Mesenchymal stem cell (in vitro differentiated cells and primary cell): ENCODE results near the gene CBFB.

Experiments used
- DNase-seq: peaks from one replicate; pipeline ENCODE4 v3.0.0-alpha.2; 2013
- H2AFZ ChIP-seq: one replicate; pipeline ENCODE4 v1.6.1; 2013; ENCODE audit warnings: low read depth, mild to moderate bottlenecking, control low read depth, inconsistent platforms, low read length, moderate library complexity
- H2AK5ac ChIP-seq: 2 replicates; pipeline ENCODE4 v1.6.1; 2013; ENCODE audit warnings: low read length, moderate library complexity, mild to moderate bottlenecking, inconsistent platforms; ENCODE audit not compliant: severe bottlenecking
- H2BK120ac ChIP-seq: one replicate; pipeline ENCODE4 v1.6.1; 2013; ENCODE audit warnings: low read depth, mild to moderate bottlenecking, inconsistent platforms, low read length, moderate library complexity
- H2BK12ac ChIP-seq, 2 experiments: one replicate each; pipeline ENCODE4 v1.6.1; 2013; ENCODE audit warnings: inconsistent platforms in 2 of 2, low read length in 2 of 2, mild to moderate bottlenecking in 2 of 2, moderate library complexity in 2 of 2, control low read depth in 1 of 2
- H2BK15ac ChIP-seq: one replicate; pipeline ENCODE4 v1.6.1; 2013; ENCODE audit warnings: mild to moderate bottlenecking, low read depth, inconsistent platforms; ENCODE audit not compliant: poor library complexity, severe bottlenecking
- H2BK5ac ChIP-seq: 2 replicates; pipeline ENCODE4 v1.6.1; 2013; ENCODE audit warnings: low read depth, mild to moderate bottlenecking, low read length, control low read depth, inconsistent platforms; ENCODE audit not compliant: poor library complexity, severe bottlenecking
- H3K14ac ChIP-seq, 2 experiments: one replicate each; pipeline ENCODE4 v1.6.1; 2013; ENCODE audit warnings: inconsistent platforms in 2 of 2, low read length in 2 of 2, control low read depth in 1 of 2, mild to moderate bottlenecking in 1 of 2, moderate library complexity in 1 of 2
- H3K18ac ChIP-seq, 2 experiments: one replicate each; pipeline ENCODE4 v1.6.1; 2013; ENCODE audit warnings: inconsistent platforms in 2 of 2, low read length in 2 of 2, control low read depth in 1 of 2, low read depth in 1 of 2, mild to moderate bottlenecking in 1 of 2
- H3K23ac ChIP-seq, 2 experiments: one replicate each; pipeline ENCODE4 v1.6.1; 2013; ENCODE audit warnings: inconsistent platforms in 2 of 2, low read length in 2 of 2, mild to moderate bottlenecking in 2 of 2, moderate library complexity in 2 of 2, control low read depth in 1 of 2
- H3K27ac ChIP-seq: 2 replicates; pipeline ENCODE4 v1.5.1; 2013; ENCODE audit warnings: mild to moderate bottlenecking, moderate library complexity, low read length, control low read depth, inconsistent platforms; ENCODE audit not compliant: poor library complexity, severe bottlenecking
- H3K27me3 ChIP-seq, 2 experiments: 2 replicates each; pipeline versions ENCODE4 v1.6.1 to v1.7.0; 2013; ENCODE audit warnings: low read length in 2 of 2, mild to moderate bottlenecking in 2 of 2, moderate library complexity in 2 of 2, control low read depth in 1 of 2, inconsistent platforms in 1 of 2; ENCODE audit not compliant: control insufficient read depth in 1 of 2, insufficient read depth in 1 of 2
- H3K36me3 ChIP-seq, 2 experiments: 2 replicates each; pipeline versions ENCODE4 v1.6.1 to v1.7.0; 2013; ENCODE audit warnings: low read length in 2 of 2, control low read depth in 1 of 2, inconsistent platforms in 1 of 2, low read depth in 1 of 2, mild to moderate bottlenecking in 1 of 2; ENCODE audit not compliant: insufficient read depth in 2 of 2, control insufficient read depth in 1 of 2
- H3K4ac ChIP-seq, 2 experiments: one replicate each; pipeline ENCODE4 v1.6.1; 2013; ENCODE audit warnings: inconsistent platforms in 2 of 2, low read length in 2 of 2, mild to moderate bottlenecking in 2 of 2, moderate library complexity in 2 of 2, control low read depth in 1 of 2, low read depth in 1 of 2
- H3K4me1 ChIP-seq: 2 replicates; pipeline ENCODE4 v1.6.1; 2013; ENCODE audit warnings: low read depth, low read length, control low read depth; ENCODE audit not compliant: control insufficient read depth, insufficient read depth
- H3K4me2 ChIP-seq: 2 replicates; pipeline ENCODE4 v1.6.1; 2013; ENCODE audit warnings: low read length, mild to moderate bottlenecking, inconsistent platforms; ENCODE audit not compliant: poor library complexity, severe bottlenecking
- H3K4me3 ChIP-seq, 2 experiments: 2 replicates each; pipeline versions ENCODE4 v1.5.1 to v1.7.0; 2013; ENCODE audit warnings: low read length in 2 of 2, mild to moderate bottlenecking in 2 of 2, control low read depth in 1 of 2, low read depth in 1 of 2; ENCODE audit not compliant: insufficient read depth in 1 of 2
- H3K79me1 ChIP-seq: replicated peaks from 2 replicates; pipeline ENCODE4 v1.6.1; 2013; ENCODE audit warnings: mild to moderate bottlenecking, control low read depth, low read length, inconsistent platforms; ENCODE audit not compliant: poor library complexity, severe bottlenecking
- H3K9ac ChIP-seq: 2 replicates; pipeline ENCODE4 v1.7.0; 2013; ENCODE audit warnings: mild to moderate bottlenecking, low read length, moderate library complexity
- H3K9me3 ChIP-seq: 2 replicates; pipeline ENCODE4 v1.7.0; 2013; ENCODE audit warnings: mild to moderate bottlenecking, low read length; ENCODE audit not compliant: control insufficient read depth
- H4K8ac ChIP-seq: one replicate; pipeline ENCODE4 v1.6.1; 2013; ENCODE audit warnings: inconsistent platforms, mild to moderate bottlenecking, low read length, moderate library complexity
- H4K91ac ChIP-seq: one replicate; pipeline ENCODE4 v1.6.1; 2013; ENCODE audit warnings: mild to moderate bottlenecking, low read length, inconsistent platforms
- WGBS: methylation state at CpG from one replicate; pipeline ENCODE4 v1.1.7; 2013; ENCODE audit warnings: mixed read lengths; 5-methylcytosine and 5-hydroxymethylcytosine counted together

Gene CBFB

GRCh38 chr16:67017421-67017750 lies 11.6 kb upstream of the CBFB start:
- Histone ChIP-seq H3K4me2 (no peak overlapping the region), H2AK5ac (no peak overlapping the region), H3K9me3 (no peaks in the 10 kb centered on the region), H3K4me3 (no peak overlapping the region), H2BK120ac (no peak overlapping the region), H2BK12ac (no peak overlapping the region), H4K91ac (no peak overlapping the region), H3K4ac (no peak overlapping the region), H3K14ac (no peak overlapping the region), H3K18ac (no peak overlapping the region), H3K27me3 (peaks cover 6 to 11% of the 10 kb centered on the region in 2 experiments), H2AFZ (no peak overlapping the region), H2BK15ac (no peak overlapping the region), H3K27ac (no peak overlapping the region), H3K36me3 (no peaks in the 10 kb centered on the region), H3K79me1 (no peaks in the 10 kb centered on the region), H4K8ac (no peak overlapping the region), H3K9ac (no peak overlapping the region), H3K4me1 (peaks cover 14% of the 10 kb centered on the region), H3K23ac (no peak overlapping the region), H2BK5ac (no peak overlapping the region)
- DNase-seq: no peak
- WGBS: 86% methylated on average over 4 of the region's 4 CpGs

- no peak overlapping the region for H3K23ac ChIP-seq
- no peak overlapping the region for H2BK15ac ChIP-seq
- H3K27me3 ChIP-seq: peaks cover 6 to 11% of the 10 kb centered on the region in 2 experiments
- H3K9ac ChIP-seq: no peak overlapping the region
- H3K36me3 ChIP-seq: no peaks in the 10 kb centered on the region
- H4K8ac ChIP-seq: peak overlapping the region; percentile 55
- no peak overlapping the region for H3K4me3 ChIP-seq
- H3K27ac ChIP-seq: no peak overlapping the region
- no peak overlapping the region for H3K4me2 ChIP-seq
- no peak overlapping the region for H2BK12ac ChIP-seq
- DNase-seq: peak; percentile 89
- H3K79me1 ChIP-seq: no peaks in the 10 kb centered on the region
- no peak overlapping the region for H2BK120ac ChIP-seq
- no peak overlapping the region for H3K14ac ChIP-seq
- H3K4ac ChIP-seq: no peak overlapping the region
- no peak overlapping the region for H3K18ac ChIP-seq
- no peak overlapping the region for H2AFZ ChIP-seq
- no peak overlapping the region for H2BK5ac ChIP-seq
- WGBS: 40% methylated on average over 6 of the region's 6 CpGs
- H3K9me3 ChIP-seq: no peaks in the 10 kb centered on the region
- H2AK5ac ChIP-seq: no peak overlapping the region
- H4K91ac ChIP-seq: no peak overlapping the region
- peaks cover 14% of the 10 kb centered on the region for H3K4me1 ChIP-seq
These were observed 11.0 kb upstream of the CBFB start for GRCh38 chr16:67017810-67018488.

DNA sequence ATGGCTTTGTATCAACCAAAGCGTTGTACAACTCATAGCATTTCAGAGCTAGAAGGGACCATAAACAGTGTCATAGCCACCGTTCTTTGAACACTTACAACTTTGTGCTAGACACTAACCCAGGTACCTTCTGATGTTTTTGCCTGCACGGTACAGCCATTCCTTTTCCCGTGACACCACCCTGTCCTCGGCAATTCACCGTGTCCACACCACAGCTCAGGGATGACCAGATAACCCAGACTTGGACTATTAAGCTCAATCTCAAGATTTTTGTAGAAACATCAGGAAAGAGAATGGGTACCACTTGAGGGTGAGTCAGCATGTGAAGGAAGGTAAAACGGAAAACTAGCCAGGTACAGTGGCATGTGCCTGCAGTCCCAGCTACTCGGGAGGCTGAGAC lies 9.8 kb upstream of the CBFB start:
- WGBS: 93% methylated on average over 7 of the region's 8 CpGs
- Histone ChIP-seq H3K23ac (no peak overlapping the region), H3K9ac (no peak overlapping the region)

GRCh38 chr16:67021321-67021720 lies 7.6 kb upstream of the CBFB start:
- Histone ChIP-seq H3K36me3 (no peaks in the 10 kb centered on the region), H3K14ac (no peak overlapping the region), H3K9ac (no peak overlapping the region), H4K91ac (no peak overlapping the region), H3K4me3 (no peak overlapping the region), H3K9me3 (no peaks in the 10 kb centered on the region), H2BK15ac (no peak overlapping the region), H2AK5ac (no peak overlapping the region), H2BK120ac (no peak overlapping the region), H3K27me3 (no peaks in the 10 kb centered on the region), H2BK12ac (no peak overlapping the region), H3K4me1 (no peaks in the 10 kb centered on the region), H3K4me2 (no peak overlapping the region), H2BK5ac (no peak overlapping the region), H2AFZ (no peak overlapping the region), H4K8ac (no peak overlapping the region), H3K23ac (no peak overlapping the region), H3K18ac (no peak overlapping the region), H3K79me1 (no peaks in the 10 kb centered on the region), H3K4ac (no peak overlapping the region), H3K27ac (no peak overlapping the region)
- 84% methylated on average over 3 of the region's 3 CpGs for WGBS
- DNase-seq: no peak

More for the DNA sequence above, 9.8 kb upstream of the CBFB start:
- H4K8ac ChIP-seq: no peak overlapping the region
- no peak overlapping the region for H3K18ac ChIP-seq
- H2AK5ac ChIP-seq: no peak overlapping the region
- H3K4ac ChIP-seq: no peak overlapping the region
- H3K14ac ChIP-seq: no peak overlapping the region
- H3K79me1 ChIP-seq: no peaks in the 10 kb centered on the region
- H3K4me3 ChIP-seq: no peak overlapping the region
- H3K9me3 ChIP-seq: no peaks in the 10 kb centered on the region
- no peaks in the 10 kb centered on the region for H3K36me3 ChIP-seq
- peaks cover 6 to 11% of the 10 kb centered on the region in 2 experiments for H3K27me3 ChIP-seq
- H2BK5ac ChIP-seq: no peak overlapping the region
- no peak overlapping the region for H3K4me2 ChIP-seq
- H2BK120ac ChIP-seq: no peak overlapping the region
- no peak for DNase-seq
- H2BK12ac ChIP-seq: no peak overlapping the region
- peaks cover 6% of the 10 kb centered on the region for H3K4me1 ChIP-seq
- H4K91ac ChIP-seq: no peak overlapping the region
- H3K27ac ChIP-seq: no peak overlapping the region
- H2AFZ ChIP-seq: no peak overlapping the region
- no peak overlapping the region for H2BK15ac ChIP-seq
